NCI-H146 treated with DMSO at 0.1 percent for 48 hours (cell line): Measurements from ENCODE around the gene GRAMD2A.
A peak's percentile ranks its signal among the peaks of the same experiment; 100 is the strongest.

Source experiments
- DNase-seq: peaks from one replicate; lab custom pipeline; 2025; ENCODE audit not compliant: unreplicated experiment; lab: John Stamatoyannopoulos, UW

Gene GRAMD2A

GRCh38 chr15:72197460-72198355 lies at the start of gene GRAMD2A:
Gene GRAMD2A, minus strand, starts transcription at chr15:72197787.
- DNase-seq = no peak

GRCh38 chr15:72242775-72243370 lies 45.3 kb upstream of the GRAMD2A start:
- DNase-seq = no peak

GRCh38 chr15:72239652-72240051 lies 42.1 kb upstream of the GRAMD2A start:
- no peak for DNase-seq

GRCh38 chr15:72238586-72238985 lies 41.0 kb upstream of the GRAMD2A start:
- no peak for DNase-seq

- DNase-seq = no peak
These were observed 40.3 kb upstream of the GRAMD2A start for GRCh38 chr15:72237853-72238224.

GRCh38 chr15:72237029-72237852 lies 39.7 kb upstream of the GRAMD2A start:
- no peak for DNase-seq

GRCh38 chr15:72236381-72237003 lies 38.9 kb upstream of the GRAMD2A start:
- DNase-seq = no peak

- DNase-seq = no peak
These were observed 37.7 kb upstream of the GRAMD2A start for GRCh38 chr15:72235298-72235697.

GRCh38 chr15:72233769-72234168 lies 36.2 kb upstream of the GRAMD2A start:
- DNase-seq = no peak

GRCh38 chr15:72231833-72232478 lies 34.4 kb upstream of the GRAMD2A start:
- DNase-seq = peak; percentile 72

- peak; percentile 84 for DNase-seq
These were observed 33.7 kb upstream of the GRAMD2A start, which contains the start of gene PKM for GRCh38 chr15:72231066-72231832. Gene PKM, minus strand, starts transcription at chr15:72231190. Its CDS starts 12,093 bp downstream, at chr15:72219097.

GRCh38 chr15:72230197-72231065 lies 32.8 kb upstream of the GRAMD2A start:
- peak; percentile 66 for DNase-seq

GRCh38 chr15:72229947-72230196 lies 32.3 kb upstream of the GRAMD2A start:
- DNase-seq = no peak

GRCh38 chr15:72229076-72229946 lies 31.7 kb upstream of the GRAMD2A start:
- DNase-seq = no peak

GRCh38 chr15:72227720-72228119 lies 30.1 kb upstream of the GRAMD2A start:
- no peak for DNase-seq

- DNase-seq = no peak
These were observed 29.6 kb upstream of the GRAMD2A start for GRCh38 chr15:72227192-72227586.

GRCh38 chr15:72223278-72223677 lies 25.7 kb upstream of the GRAMD2A start:
- no peak for DNase-seq

GRCh38 chr15:72222393-72222792 lies 24.8 kb upstream of the GRAMD2A start:
- no peak for DNase-seq
